Endothelial cell of umbilical vein (primary cell): ENCODE measurements around the gene KRTAP9-8. TPM values are rescaled to one million over a fixed set of nuclear protein-coding genes. Genes with fewer than 3 reads are reported as not detected.

Source experiments
- BruUV-seq: library from RNA; stranded (reverse); fragments of 400-500 nt; replicated peaks from 2 replicates; lab custom pipeline; 2021; lab: Mats Ljungman, UMichigan
- CTCF ChIA-PET: fragments of 300-600, 350-600 bp; sonication (Branson Sonifier 250); formaldehyde crosslinking; loops from one replicate; lab custom pipeline; 2021; ENCODE audit warnings: antibody characterized with exemption, inconsistent platforms; lab: Charles Lee
- POLR2A ChIA-PET: fragments of 300-600, 350-600 bp; sonication (Branson Sonifier 250); formaldehyde crosslinking; loops from one replicate; lab custom pipeline; 2021; ENCODE audit warnings: antibody characterized with exemption, inconsistent platforms; lab: Charles Lee
- DNase-seq: peaks from one replicate; pipeline ENCODE4 v3.0.0-alpha.2; 2011; ENCODE audit warnings: low read depth, low spot score
- FAIRE-seq: peaks from 2 replicates; lab custom pipeline; 2011; peaks lifted over from hg19 to GRCh38; lab: Jason Lieb, UNC
- H2AFZ ChIP-seq: 2 replicates; pipeline ENCODE4 v1.6.0; 2012; ENCODE audit warnings: low read depth, low read length, control low read depth, inconsistent platforms
- H3K27ac ChIP-seq: 2 replicates; pipeline ENCODE4 v1.5.1; 2011; ENCODE audit warnings: low read depth, mild to moderate bottlenecking, control low read depth, low read length, moderate library complexity; ENCODE audit not compliant: insufficient read depth
- H3K27me3 ChIP-seq, 2 experiments: 2 replicates each; pipeline versions ENCODE4 v1.6.0 to v1.6.1; 2011; ENCODE audit warnings: low read length in 2 of 2, mixed read lengths in 1 of 2; ENCODE audit not compliant: control insufficient read depth in 2 of 2, insufficient read depth in 2 of 2
- H3K36me3 ChIP-seq, 2 experiments: 2 replicates in 1 of 2; 3 replicates in 1 of 2; pipeline ENCODE4 v1.5.1; 2011; ENCODE audit warnings: low read length in 2 of 2, mild to moderate bottlenecking in 1 of 2, moderate library complexity in 1 of 2; ENCODE audit not compliant: control insufficient read depth in 2 of 2, insufficient read depth in 2 of 2; ENCODE audit errors: extremely low read depth in 1 of 2
- H3K4me1 ChIP-seq: 3 replicates; pipeline ENCODE4 v1.5.1; 2011; ENCODE audit warnings: mild to moderate bottlenecking, low read length; ENCODE audit not compliant: control insufficient read depth, insufficient read depth; ENCODE audit errors: extremely low read depth
- H3K4me2 ChIP-seq: 2 replicates; pipeline ENCODE4 v1.6.1; 2011; ENCODE audit warnings: low read length, control low read depth, mixed read lengths; ENCODE audit not compliant: insufficient read depth
- H3K4me3 ChIP-seq, 3 experiments: fragments of 200-600 bp in 1 of 3; sonication (generic), shearing (Covaris generic) in 1 of 3; replicated peaks in 1 of 3; 2 replicates each; pipeline ENCODE4 v1.5.1; 2011 to 2016; ENCODE audit warnings: control low read depth in 3 of 3, low read length in 3 of 3, mild to moderate bottlenecking in 2 of 3, inconsistent platforms in 1 of 3, low read depth in 1 of 3, moderate library complexity in 1 of 3; ENCODE audit not compliant: insufficient read depth in 1 of 3
- H3K79me2 ChIP-seq: 2 replicates; pipeline ENCODE4 v1.6.0; 2012; ENCODE audit warnings: low read length, inconsistent platforms; ENCODE audit not compliant: control insufficient read depth, insufficient read depth
- H3K9ac ChIP-seq: replicated peaks from 2 replicates; pipeline ENCODE3; 2011; ENCODE audit warnings: low read length, control low read depth; ENCODE audit not compliant: insufficient read depth; ENCODE audit errors: extremely low read depth
- H3K9me1 ChIP-seq: replicated peaks from 3 replicates; pipeline ENCODE4 v1.6.0; 2011; ENCODE audit warnings: mild to moderate bottlenecking, low read length; ENCODE audit not compliant: control insufficient read depth, insufficient read depth; ENCODE audit errors: extremely low read depth
- H3K9me3 ChIP-seq: replicated peaks from 2 replicates; pipeline ENCODE4 v1.5.1; 2012; ENCODE audit warnings: low read length, inconsistent platforms; ENCODE audit not compliant: control insufficient read depth, insufficient read depth
- H4K20me1 ChIP-seq: replicated peaks from 2 replicates; pipeline ENCODE3; 2011; ENCODE audit warnings: mild to moderate bottlenecking, low read length; ENCODE audit not compliant: control insufficient read depth, insufficient read depth; ENCODE audit errors: extremely low read depth
- EZH2 ChIP-seq: IDR thresholded peaks from 2 replicates; pipeline ENCODE4 v1.6.1; 2012; ENCODE audit warnings: borderline replicate concordance, low read depth, mild to moderate bottlenecking, moderate library complexity, low read length, inconsistent platforms; ENCODE audit not compliant: severe bottlenecking
- FOS ChIP-seq: IDR thresholded peaks from 2 replicates; pipeline ENCODE4 v1.6.1; 2011; ENCODE audit warnings: mild to moderate bottlenecking, low read length, moderate library complexity, borderline replicate concordance; ENCODE audit not compliant: insufficient read depth
- GATA2 ChIP-seq: IDR thresholded peaks from 2 replicates; pipeline ENCODE4 v1.7.0; 2011; ENCODE audit warnings: low read depth, mild to moderate bottlenecking, moderate library complexity, mixed read lengths, low read length; ENCODE audit not compliant: insufficient read length, insufficient read depth
- JUN ChIP-seq: IDR thresholded peaks from 2 replicates; pipeline ENCODE4 v1.6.1; 2011; ENCODE audit warnings: borderline replicate concordance, low read depth; ENCODE audit not compliant: insufficient read length, insufficient read depth
- MAX ChIP-seq: IDR thresholded peaks from 2 replicates; pipeline ENCODE4 v1.6.1; 2011; ENCODE audit not compliant: insufficient read depth, insufficient read length
- MYC ChIP-seq: IDR thresholded peaks from one replicate; pipeline ENCODE4 v1.6.1; 2011; ENCODE audit warnings: mild to moderate bottlenecking, low read depth, low read length
- POLR2A ChIP-seq: IDR thresholded peaks from 2 replicates; pipeline ENCODE4 v1.6.1; 2012; ENCODE audit warnings: low read depth, mild to moderate bottlenecking, control low read depth, low read length
- POLR2AphosphoS5 ChIP-seq: IDR thresholded peaks from 2 replicates; pipeline ENCODE4 v1.6.1; 2012; ENCODE audit warnings: low read depth, mild to moderate bottlenecking, control low read depth, low read length, moderate library complexity; ENCODE audit not compliant: insufficient read depth
- dilution Hi-C: fragments of 300-500 bp; cut with MboI; formaldehyde crosslinking; loops from one replicate; pipeline ENCODE4 v1.15.0; 2019; ENCODE audit warnings: low sequenced_read_pairs; ENCODE audit not compliant: extremely low pct_ligation_motif_present
- intact Hi-C: fragments of 100-400 bp; cut with micrococcal nuclease; formaldehyde crosslinking; loops from one replicate; pipeline ENCODE4 v1.10.0; 2022
- polyA plus RNA-seq, 4 experiments: library from polyadenylated mRNA; depleted of rRNA in 3 of 4; stranded (reverse) in 3 of 4; unstranded in 1 of 4; fragments of >200 nt; gene quantifications; 2 replicates each; pipeline versions ENCODE4 v1.2.1 to v1.2.3, GENCODE V29; 2011 to 2012; ENCODE audit warnings: missing spikeins in 1 of 4
- total RNA-seq: library from RNA; stranded (reverse); gene quantifications from 2 replicates; pipeline ENCODE4 v1.2.3, GENCODE V29; 2021
- TF ChIP-seq, protein P1 (sequence below), 2 donors: IDR thresholded peaks; 1 replicate in 1 of 2; 2 replicates in 1 of 2; pipeline ENCODE4 v1.5.1; 2011; ENCODE audit warnings: low read length in 2 of 2, mild to moderate bottlenecking in 2 of 2, moderate library complexity in 2 of 2, control low read depth in 1 of 2, inconsistent platforms in 1 of 2, low read depth in 1 of 2; ENCODE audit not compliant: insufficient read depth in 1 of 2; ENCODE audit errors: extremely low read depth in 1 of 2

KRTAP9-8 gene
- total and polyA plus RNA-seq, 2 donors (not counting 3 experiments of a cell fraction or from before 2014, with no cell fraction given): not detected

DNA sequence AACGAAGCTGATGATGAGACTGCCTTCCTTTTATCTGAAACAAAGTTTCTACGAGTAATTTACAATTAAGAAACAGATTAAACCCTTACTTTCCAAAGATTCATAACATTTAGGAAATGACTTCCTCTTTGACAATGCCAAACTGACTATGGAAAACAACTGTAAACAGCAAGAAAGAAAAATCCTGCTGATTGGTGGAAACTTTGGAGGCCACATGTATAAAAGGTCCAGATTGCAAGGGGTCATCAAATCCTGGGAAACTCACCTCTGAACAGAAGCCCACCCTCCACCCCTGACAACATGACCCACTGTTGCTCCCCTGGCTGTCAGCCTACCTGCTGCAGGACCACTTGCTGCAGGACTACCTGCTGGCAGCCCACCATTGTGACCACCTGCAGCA is 27.3 kb downstream of the KRTAP9-8 start, which contains the start of gene KRTAP9-6:
Gene KRTAP9-6 (plus strand): TSS at position 301 of the 400 bp plus-strand sequence. CDS start 0 bp downstream, at position 301.
- Histone ChIP-seq H3K4me1 (no peaks in the 10 kb centered on the region), H3K79me2 (no peaks in the 10 kb centered on the region), H3K9ac (no peak within 1 kb of the TSS), H3K27me3 (no peaks in the 10 kb centered on the region), H3K4me3 (no peak within 1 kb of the TSS), H3K36me3 (no peaks in the 10 kb centered on the region), H3K9me1 (no peaks in the 10 kb centered on the region), H2AFZ (no peak within 1 kb of the TSS), H3K9me3 (no peaks in the 10 kb centered on the region), H3K4me2 (no peak within 1 kb of the TSS), H3K27ac (no peak within 1 kb of the TSS), H4K20me1 (no peaks in the 10 kb centered on the region)
- ChIA-PET POLR2A (no interaction called here), CTCF (interaction anchor here (1.5 kb wide), 1 partner anchor 11 kb away, joined by 6 read pairs; no protein-coding TSS in a partner anchor)
- DNase-seq: no peak
- intact Hi-C loops: loop anchor here (1.0 kb wide), 1 partner anchor 11 kb away; no protein-coding TSS in a partner anchor
- no peak for FAIRE-seq
- TF ChIP-seq POLR2A: no peak
- TF ChIP-seq GATA2: no peak
- no peak for TF ChIP-seq JUN
- TF ChIP-seq FOS: no peak
- no peak for TF ChIP-seq EZH2
- TF ChIP-seq, protein P1, sequence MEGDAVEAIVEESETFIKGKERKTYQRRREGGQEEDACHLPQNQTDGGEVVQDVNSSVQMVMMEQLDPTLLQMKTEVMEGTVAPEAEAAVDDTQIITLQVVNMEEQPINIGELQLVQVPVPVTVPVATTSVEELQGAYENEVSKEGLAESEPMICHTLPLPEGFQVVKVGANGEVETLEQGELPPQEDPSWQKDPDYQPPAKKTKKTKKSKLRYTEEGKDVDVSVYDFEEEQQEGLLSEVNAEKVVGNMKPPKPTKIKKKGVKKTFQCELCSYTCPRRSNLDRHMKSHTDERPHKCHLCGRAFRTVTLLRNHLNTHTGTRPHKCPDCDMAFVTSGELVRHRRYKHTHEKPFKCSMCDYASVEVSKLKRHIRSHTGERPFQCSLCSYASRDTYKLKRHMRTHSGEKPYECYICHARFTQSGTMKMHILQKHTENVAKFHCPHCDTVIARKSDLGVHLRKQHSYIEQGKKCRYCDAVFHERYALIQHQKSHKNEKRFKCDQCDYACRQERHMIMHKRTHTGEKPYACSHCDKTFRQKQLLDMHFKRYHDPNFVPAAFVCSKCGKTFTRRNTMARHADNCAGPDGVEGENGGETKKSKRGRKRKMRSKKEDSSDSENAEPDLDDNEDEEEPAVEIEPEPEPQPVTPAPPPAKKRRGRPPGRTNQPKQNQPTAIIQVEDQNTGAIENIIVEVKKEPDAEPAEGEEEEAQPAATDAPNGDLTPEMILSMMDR (IDR thresholded peaks at IDR 0.05; ENCODE audit: extremely low read depth in 1 of 2, insufficient read depth in 1 of 2, low read depth in 1 of 2, low read length in 2 of 2): no peak
- no peak for TF ChIP-seq MYC
- TF ChIP-seq MAX: no peak
- TF ChIP-seq POLR2AphosphoS5: no peak
- dilution Hi-C loops: no loop called here
- no TSS peak for BruUV-seq
